ENCODE results near the gene BORCS6. TPM values are rescaled to one million over a fixed set of nuclear protein-coding genes. Genes with fewer than 3 reads are reported as not detected.
A peak's percentile ranks its signal among the peaks of the same experiment; 100 is the strongest.

The BORCS6 gene
- total and polyA plus RNA-seq, 2 of the 13 experiments (the other 11 are each of a cell fraction or from before 2014, with no cell fraction given) = 2.0 to 5.1 TPM

DNA sequence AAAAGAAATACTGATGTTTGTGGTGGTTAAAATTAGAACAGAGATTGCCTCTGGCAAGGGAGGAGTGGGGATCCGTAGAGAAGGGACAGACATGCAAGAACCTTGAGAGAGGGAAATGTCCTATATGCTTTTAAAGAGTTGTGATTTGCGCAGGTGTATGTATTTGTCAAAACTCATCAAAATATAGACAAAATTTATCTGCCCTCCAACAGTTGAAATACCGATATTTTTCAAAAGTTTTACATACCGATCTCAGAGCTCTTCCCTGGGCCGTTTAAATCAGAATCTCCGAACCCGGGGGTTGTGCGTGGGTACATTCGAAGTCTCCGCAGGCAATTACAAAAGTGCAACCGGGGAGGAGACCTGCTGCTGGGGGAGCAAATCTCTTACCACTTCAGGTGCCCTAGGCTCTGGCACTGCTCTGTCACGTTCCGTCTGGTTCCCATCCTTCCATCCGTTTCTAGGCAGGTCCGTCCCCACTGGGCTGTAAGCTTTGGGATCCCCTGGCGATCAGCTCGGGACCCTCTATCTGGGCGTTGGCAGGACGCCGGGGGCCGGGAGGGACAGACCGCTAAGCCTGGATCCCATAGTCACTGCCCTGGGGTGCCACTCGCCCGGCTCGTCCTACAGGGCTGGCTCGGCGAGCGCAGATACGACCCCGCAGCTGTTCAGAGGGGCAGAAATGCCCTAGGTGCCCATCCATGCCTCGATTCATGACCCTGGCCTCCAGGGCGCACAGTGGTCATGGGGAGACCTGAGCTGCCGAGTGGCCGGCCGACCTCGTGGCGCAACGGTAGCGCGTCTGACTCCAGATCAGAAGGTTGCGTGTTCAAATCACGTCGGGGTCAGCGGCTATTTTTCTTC lies 4.2 kb downstream of the BORCS6 start (continued):
- TF ChIP-seq, protein P1, sequence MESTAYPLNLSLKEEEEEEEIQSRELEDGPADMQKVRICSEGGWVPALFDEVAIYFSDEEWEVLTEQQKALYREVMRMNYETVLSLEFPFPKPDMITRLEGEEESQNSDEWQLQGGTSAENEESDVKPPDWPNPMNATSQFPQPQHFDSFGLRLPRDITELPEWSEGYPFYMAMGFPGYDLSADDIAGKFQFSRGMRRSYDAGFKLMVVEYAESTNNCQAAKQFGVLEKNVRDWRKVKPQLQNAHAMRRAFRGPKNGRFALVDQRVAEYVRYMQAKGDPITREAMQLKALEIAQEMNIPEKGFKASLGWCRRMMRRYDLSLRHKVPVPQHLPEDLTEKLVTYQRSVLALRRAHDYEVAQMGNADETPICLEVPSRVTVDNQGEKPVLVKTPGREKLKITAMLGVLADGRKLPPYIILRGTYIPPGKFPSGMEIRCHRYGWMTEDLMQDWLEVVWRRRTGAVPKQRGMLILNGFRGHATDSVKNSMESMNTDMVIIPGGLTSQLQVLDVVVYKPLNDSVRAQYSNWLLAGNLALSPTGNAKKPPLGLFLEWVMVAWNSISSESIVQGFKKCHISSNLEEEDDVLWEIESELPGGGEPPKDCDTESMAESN (CRISPR knock-in tag; conservative IDR thresholded peaks at IDR 0.05) = peak; percentile 6; the same call in 1 of the 2 replicates
- TF ChIP-seq FLYWCH1 (CRISPR knock-in tag; IDR thresholded peaks at IDR 0.05) (no peak), FOXA3 (CRISPR knock-in tag; IDR thresholded peaks at IDR 0.05) (peak; percentile 65; the same call in 1 of the 2 replicates), HOXD1 (CRISPR knock-in tag; IDR thresholded peaks at IDR 0.05) (0 out of 2 replicates have a peak, but pooled peaks have one; percentile 31), ZBTB8A (CRISPR knock-in tag; IDR thresholded peaks at IDR 0.05; ENCODE audit: borderline replicate concordance, low read depth) (no peak), ZKSCAN8 (CRISPR knock-in tag; IDR thresholded peaks at IDR 0.05; ENCODE audit: borderline replicate concordance) (no peak), ZNF644 (CRISPR knock-in tag; IDR thresholded peaks at IDR 0.05; ENCODE audit: low read depth) (no peak), STAT5B (CRISPR knock-in tag; IDR thresholded peaks at IDR 0.05) (no peak), ZFP36L2 (CRISPR knock-in tag; IDR thresholded peaks at IDR 0.05) (no peak), YEATS2 (CRISPR knock-in tag; IDR thresholded peaks at IDR 0.05; ENCODE audit: borderline replicate concordance) (no peak), TAF15 (IDR thresholded peaks at IDR 0.05; ENCODE audit: low read depth, low read length, poor library complexity, severe bottlenecking) (no peak), SALL1 (CRISPR knock-in tag; IDR thresholded peaks at IDR 0.05) (peak; percentile 53), PAWR (CRISPR knock-in tag; IDR thresholded peaks at IDR 0.05; ENCODE audit: borderline replicate concordance) (no peak), ZNF263 (CRISPR knock-in tag; IDR thresholded peaks at IDR 0.05) (0 out of 2 replicates have a peak, but pooled peaks have one; percentile 8), DNMT3B (CRISPR knock-in tag; conservative IDR thresholded peaks at IDR 0.05) (no peak), ZNF816 (CRISPR knock-in tag; IDR thresholded peaks at IDR 0.05; ENCODE audit: borderline replicate concordance) (no peak), SP5 (CRISPR knock-in tag; IDR thresholded peaks at IDR 0.05; ENCODE audit: borderline replicate concordance, low read depth) (peak; percentile 30; the same call in 1 of the 2 replicates), FOXC1 (CRISPR knock-in tag; IDR thresholded peaks at IDR 0.05; ENCODE audit: borderline replicate concordance) (no peak), GFI1 (CRISPR knock-in tag; IDR thresholded peaks at IDR 0.05; ENCODE audit: borderline replicate concordance) (peak; percentile 69; the same call in 1 of the 2 replicates)
- TF ChIP-seq, protein P2, sequence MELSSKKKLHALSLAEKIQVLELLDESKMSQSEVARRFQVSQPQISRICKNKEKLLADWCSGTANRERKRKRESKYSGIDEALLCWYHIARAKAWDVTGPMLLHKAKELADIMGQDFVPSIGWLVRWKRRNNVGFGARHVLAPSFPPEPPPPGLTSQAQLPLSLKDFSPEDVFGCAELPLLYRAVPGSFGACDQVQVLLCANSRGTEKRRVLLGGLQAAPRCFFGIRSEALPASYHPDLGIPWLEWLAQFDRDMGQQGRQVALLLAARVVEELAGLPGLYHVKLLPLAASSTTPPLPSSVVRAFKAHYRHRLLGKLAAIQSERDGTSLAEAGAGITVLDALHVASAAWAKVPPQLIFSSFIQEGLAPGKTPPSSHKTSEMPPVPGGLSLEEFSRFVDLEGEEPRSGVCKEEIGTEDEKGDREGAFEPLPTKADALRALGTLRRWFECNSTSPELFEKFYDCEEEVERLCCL (CRISPR knock-in tag; IDR thresholded peaks at IDR 0.05; ENCODE audit: borderline replicate concordance) = 0 out of 2 replicates have a peak, but pooled peaks have one; percentile 2
- TF ChIP-seq, protein P3, sequence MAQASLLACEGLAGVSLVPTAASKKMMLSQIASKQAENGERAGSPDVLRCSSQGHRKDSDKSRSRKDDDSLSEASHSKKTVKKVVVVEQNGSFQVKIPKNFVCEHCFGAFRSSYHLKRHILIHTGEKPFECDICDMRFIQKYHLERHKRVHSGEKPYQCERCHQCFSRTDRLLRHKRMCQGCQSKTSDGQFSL (CRISPR knock-in tag; IDR thresholded peaks at IDR 0.05) = no peak
- TF ChIP-seq, protein P4, sequence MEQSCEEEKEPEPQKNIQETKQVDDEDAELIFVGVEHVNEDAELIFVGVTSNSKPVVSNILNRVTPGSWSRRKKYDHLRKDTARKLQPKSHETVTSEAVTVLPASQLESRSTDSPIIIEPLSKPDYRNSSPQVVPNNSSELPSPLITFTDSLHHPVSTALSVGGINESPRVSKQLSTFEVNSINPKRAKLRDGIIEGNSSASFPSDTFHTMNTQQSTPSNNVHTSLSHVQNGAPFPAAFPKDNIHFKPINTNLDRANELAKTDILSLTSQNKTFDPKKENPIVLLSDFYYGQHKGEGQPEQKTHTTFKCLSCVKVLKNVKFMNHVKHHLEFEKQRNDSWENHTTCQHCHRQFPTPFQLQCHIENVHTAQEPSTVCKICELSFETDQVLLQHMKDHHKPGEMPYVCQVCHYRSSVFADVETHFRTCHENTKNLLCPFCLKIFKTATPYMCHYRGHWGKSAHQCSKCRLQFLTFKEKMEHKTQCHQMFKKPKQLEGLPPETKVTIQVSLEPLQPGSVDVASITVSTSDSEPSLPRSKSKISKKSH (CRISPR knock-in tag; IDR thresholded peaks at IDR 0.05; ENCODE audit: borderline replicate concordance) = no peak

All from HepG2 (cell line).